ENCODE measurements around the gene IRAK2.

IRAK2 gene

GRCh38 chr3:10287936-10288574 is 123.3 kb downstream of the IRAK2 start:
- Mint-ChIP-seq H3K36me3 (peaks cover 31 to 73% of the 10 kb centered on the region in 2 donors), H3K27me3 (no peaks in the 10 kb centered on the region), H3K4me1 (peaks cover 29 to 37% of the 10 kb centered on the region in 2 donors), H3K27ac (peak overlapping the region; percentile 75), H3K4me3 (no peak overlapping the region), H3K9me3 (no peaks in the 10 kb centered on the region)
- DNase-seq (no peak), ATAC-seq (replicated peaks) (no peak)

GRCh38 chr3:10288575-10288960 is 123.8 kb downstream of the IRAK2 start:
- Mint-ChIP-seq H3K4me1 (peaks cover 30 to 38% of the 10 kb centered on the region in 2 donors), H3K36me3 (peaks cover 31 to 69% of the 10 kb centered on the region in 2 donors), H3K9me3 (no peaks in the 10 kb centered on the region), H3K27me3 (no peaks in the 10 kb centered on the region), H3K27ac (no peak overlapping the region), H3K4me3 (no peak overlapping the region)
- no peak for ATAC-seq (replicated peaks)
- DNase-seq, result no peak

- ATAC-seq (replicated peaks) (no peak), DNase-seq (no peak)
- peaks cover 32 to 69% of the 10 kb centered on the region in 2 donors for H3K36me3 Mint-ChIP-seq
- H3K4me1 Mint-ChIP-seq, result peaks cover 30 to 38% of the 10 kb centered on the region in 2 donors
- no peak overlapping the region for H3K4me3 Mint-ChIP-seq
- H3K9me3 Mint-ChIP-seq, result no peaks in the 10 kb centered on the region
- no peaks in the 10 kb centered on the region for H3K27me3 Mint-ChIP-seq
- no peak overlapping the region for H3K27ac Mint-ChIP-seq
Measured at GRCh38 chr3:10289077-10289476, 124.4 kb downstream of the IRAK2 start.

- Mint-ChIP-seq H3K27ac (peak overlapping the region; percentile 76), H3K9me3 (no peaks in the 10 kb centered on the region), H3K27me3 (no peaks in the 10 kb centered on the region), H3K4me1 (peaks cover 27 to 38% of the 10 kb centered on the region in 2 donors), H3K36me3 (peaks cover 32 to 69% of the 10 kb centered on the region in 2 donors), H3K4me3 (no peak overlapping the region)
- no peak for DNase-seq
- no peak for ATAC-seq (replicated peaks)
Measured at GRCh38 chr3:10289787-10290355, 125.2 kb downstream of the IRAK2 start.

- no peaks in the 10 kb centered on the region for H3K9me3 Mint-ChIP-seq
- H3K27ac Mint-ChIP-seq, result peak overlapping the region; percentile 76
- peaks cover 33 to 66% of the 10 kb centered on the region in 2 donors for H3K36me3 Mint-ChIP-seq
- DNase-seq (no peak), ATAC-seq (replicated peaks) (no peak)
- H3K4me3 Mint-ChIP-seq, result no peak overlapping the region
- no peaks in the 10 kb centered on the region for H3K27me3 Mint-ChIP-seq
- H3K4me1 Mint-ChIP-seq, result peaks cover 28 to 34% of the 10 kb centered on the region in 2 donors
Measured at GRCh38 chr3:10290481-10291176, 125.9 kb downstream of the IRAK2 start.

- Mint-ChIP-seq H3K36me3 (peaks cover 36 to 62% of the 10 kb centered on the region in 2 donors), H3K9me3 (no peaks in the 10 kb centered on the region), H3K4me1 (peaks cover 27 to 34% of the 10 kb centered on the region in 2 donors), H3K27ac (peak overlapping the region; percentile 87), H3K4me3 (peak overlapping the region in 1 of 2 donors; percentile 32), H3K27me3 (no peaks in the 10 kb centered on the region)
- ATAC-seq (replicated peaks) (no peak), DNase-seq (no peak)
Measured at GRCh38 chr3:10291641-10292040, 126.9 kb downstream of the IRAK2 start.

- Mint-ChIP-seq H3K36me3 (peaks cover 37 to 59% of the 10 kb centered on the region in 2 donors), H3K4me1 (peaks cover 28 to 34% of the 10 kb centered on the region in 2 donors), H3K27me3 (no peaks in the 10 kb centered on the region), H3K4me3 (peak within 1 kb of the TSS; percentile 75 to 82), H3K9me3 (no peaks in the 10 kb centered on the region), H3K27ac (peak within 1 kb of the TSS; percentile 90)
- peak; percentile 95 to 96 for ATAC-seq (replicated peaks)
- DNase-seq, result peak; percentile 74
Measured at GRCh38 chr3:10292505-10293419, 128.0 kb downstream of the IRAK2 start, which contains the start of gene GHRL. TSS of gene GHRL (minus strand) at chr3:10292947. CDS start at chr3:10290180, 2,767 bp downstream.

Data from stimulated activated naive B cell treated with anti-CD40 and anti-IgM and Interleukin-4, amounts not matched to agents 10 μg/mL and 1 μg/mL and 100 μg/mL, for 72 hours (primary cell).